ENCODE results near the gene PHKG2.

The PHKG2 gene

DNA sequence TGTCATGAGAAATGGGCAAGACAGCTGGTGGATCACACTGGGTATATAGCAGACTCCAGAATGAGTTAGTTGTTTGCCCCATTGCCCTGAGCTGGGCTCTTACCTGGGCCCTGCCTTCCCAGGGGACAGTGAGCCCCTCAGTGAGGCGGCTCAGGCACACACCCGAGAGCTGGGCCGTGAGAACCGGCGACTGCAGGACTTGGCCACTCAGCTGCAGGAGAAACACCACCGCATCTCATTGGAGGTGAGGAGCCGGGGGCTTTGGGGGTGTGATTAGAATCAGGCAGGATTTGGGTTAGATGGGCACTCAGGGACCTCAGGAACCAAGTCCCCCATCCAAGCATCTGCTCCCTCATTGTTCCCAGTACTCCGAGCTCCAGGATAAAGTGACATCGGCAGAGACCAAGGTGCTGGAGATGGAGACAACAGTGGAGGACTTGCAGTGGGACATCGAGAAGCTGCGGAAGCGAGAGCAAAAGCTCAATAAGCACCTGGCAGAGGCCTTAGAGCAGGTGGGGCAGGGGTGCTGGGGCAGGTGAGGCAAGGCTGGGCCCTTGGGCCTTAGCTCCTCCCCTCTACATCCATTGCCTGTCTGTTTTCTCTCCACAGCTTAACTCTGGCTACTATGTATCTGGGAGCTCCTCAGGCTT lies 16.7 kb downstream of the PHKG2 start:
- DNase-seq (ENCODE audit: low spot score), result no peak
- TF ChIP-seq, protein P1, sequence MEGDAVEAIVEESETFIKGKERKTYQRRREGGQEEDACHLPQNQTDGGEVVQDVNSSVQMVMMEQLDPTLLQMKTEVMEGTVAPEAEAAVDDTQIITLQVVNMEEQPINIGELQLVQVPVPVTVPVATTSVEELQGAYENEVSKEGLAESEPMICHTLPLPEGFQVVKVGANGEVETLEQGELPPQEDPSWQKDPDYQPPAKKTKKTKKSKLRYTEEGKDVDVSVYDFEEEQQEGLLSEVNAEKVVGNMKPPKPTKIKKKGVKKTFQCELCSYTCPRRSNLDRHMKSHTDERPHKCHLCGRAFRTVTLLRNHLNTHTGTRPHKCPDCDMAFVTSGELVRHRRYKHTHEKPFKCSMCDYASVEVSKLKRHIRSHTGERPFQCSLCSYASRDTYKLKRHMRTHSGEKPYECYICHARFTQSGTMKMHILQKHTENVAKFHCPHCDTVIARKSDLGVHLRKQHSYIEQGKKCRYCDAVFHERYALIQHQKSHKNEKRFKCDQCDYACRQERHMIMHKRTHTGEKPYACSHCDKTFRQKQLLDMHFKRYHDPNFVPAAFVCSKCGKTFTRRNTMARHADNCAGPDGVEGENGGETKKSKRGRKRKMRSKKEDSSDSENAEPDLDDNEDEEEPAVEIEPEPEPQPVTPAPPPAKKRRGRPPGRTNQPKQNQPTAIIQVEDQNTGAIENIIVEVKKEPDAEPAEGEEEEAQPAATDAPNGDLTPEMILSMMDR (IDR thresholded peaks at IDR 0.05; ENCODE audit: extremely low read depth, insufficient read depth, missing control alignments), result no peak
- in situ Hi-C loops (cut with MboI; ENCODE audit: low pct_unique_long_range_greater_than_20kb, low sequenced_read_pairs, unreplicated experiment), result no loop called here

DNA sequence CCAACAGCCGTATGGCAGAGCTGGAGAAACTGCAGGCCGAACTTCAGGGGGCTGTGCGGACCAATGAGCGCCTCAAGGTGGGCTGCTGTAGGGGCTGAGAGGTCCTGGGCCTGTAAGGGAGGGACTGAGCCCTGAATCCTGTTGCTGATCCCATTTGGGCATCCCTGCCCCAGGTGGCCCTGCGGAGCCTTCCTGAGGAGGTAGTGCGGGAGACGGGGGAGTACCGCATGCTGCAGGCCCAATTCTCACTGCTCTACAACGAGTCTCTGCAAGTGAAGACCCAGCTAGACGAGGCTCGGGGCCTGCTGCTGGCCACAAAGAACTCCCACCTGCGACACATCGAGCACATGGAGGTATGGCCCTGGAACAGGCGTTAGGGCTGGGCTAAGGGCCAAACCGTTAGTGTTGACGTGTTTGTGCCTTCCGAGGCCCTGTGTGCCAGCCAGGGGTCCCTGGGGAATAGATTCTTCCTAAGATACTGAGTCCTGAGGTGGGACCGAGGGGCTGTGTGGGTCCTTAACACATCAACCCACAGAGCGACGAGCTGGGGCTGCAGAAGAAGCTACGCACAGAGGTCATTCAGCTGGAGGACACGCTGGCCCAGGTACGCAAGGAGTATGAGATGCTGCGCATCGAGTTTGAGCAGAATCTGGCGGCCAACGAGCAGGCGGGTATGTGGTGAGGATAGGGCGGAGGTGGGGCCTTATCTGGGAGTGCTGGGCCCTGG lies 18.1 kb downstream of the PHKG2 start:
- in situ Hi-C loops (cut with MboI; ENCODE audit: low pct_unique_long_range_greater_than_20kb, low sequenced_read_pairs, unreplicated experiment), result no loop called here
- no peak for DNase-seq (ENCODE audit: low spot score)
- TF ChIP-seq, protein P1 (IDR thresholded peaks at IDR 0.05; ENCODE audit: extremely low read depth, insufficient read depth, missing control alignments), result no peak

DNA sequence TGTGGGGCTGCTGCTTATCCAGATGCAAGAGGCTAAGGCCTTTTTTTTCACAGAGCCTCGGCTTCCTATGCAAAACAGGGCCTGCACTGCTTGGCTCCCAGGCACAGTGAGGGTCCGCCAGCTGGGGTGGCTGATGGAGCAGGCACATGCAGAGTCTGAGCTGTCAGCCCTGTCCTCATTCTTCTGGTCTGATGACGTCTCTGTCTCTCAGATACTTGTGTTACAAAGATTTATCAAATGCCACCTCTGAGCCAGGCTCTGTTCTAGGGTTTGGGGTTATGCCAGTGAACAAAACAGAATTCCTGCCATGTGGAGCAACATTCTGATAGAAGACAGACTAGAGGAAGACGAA lies 18.7 kb downstream of the PHKG2 start:
- TF ChIP-seq, protein P1 (IDR thresholded peaks at IDR 0.05; ENCODE audit: extremely low read depth, insufficient read depth, missing control alignments), result no peak
- no peak for DNase-seq (ENCODE audit: low spot score)
- in situ Hi-C loops (cut with MboI; ENCODE audit: low pct_unique_long_range_greater_than_20kb, low sequenced_read_pairs, unreplicated experiment), result no loop called here

GRCh38 chr16:30767767-30768465 lies 19.7 kb downstream of the PHKG2 start:
- no peak for DNase-seq (ENCODE audit: low spot score)
- in situ Hi-C loops (cut with MboI; ENCODE audit: low pct_unique_long_range_greater_than_20kb, low sequenced_read_pairs, unreplicated experiment), result no loop called here
- TF ChIP-seq, protein P1 (IDR thresholded peaks at IDR 0.05; ENCODE audit: extremely low read depth, insufficient read depth, missing control alignments), result no peak

- TF ChIP-seq, protein P1 (IDR thresholded peaks at IDR 0.05; ENCODE audit: extremely low read depth, insufficient read depth, missing control alignments), result no peak
- no peak for DNase-seq (ENCODE audit: low spot score)
- in situ Hi-C loops (cut with MboI; ENCODE audit: low pct_unique_long_range_greater_than_20kb, low sequenced_read_pairs, unreplicated experiment), result no loop called here
Observed at GRCh38 chr16:30768583-30769181, 20.5 kb downstream of the PHKG2 start.

DNA sequence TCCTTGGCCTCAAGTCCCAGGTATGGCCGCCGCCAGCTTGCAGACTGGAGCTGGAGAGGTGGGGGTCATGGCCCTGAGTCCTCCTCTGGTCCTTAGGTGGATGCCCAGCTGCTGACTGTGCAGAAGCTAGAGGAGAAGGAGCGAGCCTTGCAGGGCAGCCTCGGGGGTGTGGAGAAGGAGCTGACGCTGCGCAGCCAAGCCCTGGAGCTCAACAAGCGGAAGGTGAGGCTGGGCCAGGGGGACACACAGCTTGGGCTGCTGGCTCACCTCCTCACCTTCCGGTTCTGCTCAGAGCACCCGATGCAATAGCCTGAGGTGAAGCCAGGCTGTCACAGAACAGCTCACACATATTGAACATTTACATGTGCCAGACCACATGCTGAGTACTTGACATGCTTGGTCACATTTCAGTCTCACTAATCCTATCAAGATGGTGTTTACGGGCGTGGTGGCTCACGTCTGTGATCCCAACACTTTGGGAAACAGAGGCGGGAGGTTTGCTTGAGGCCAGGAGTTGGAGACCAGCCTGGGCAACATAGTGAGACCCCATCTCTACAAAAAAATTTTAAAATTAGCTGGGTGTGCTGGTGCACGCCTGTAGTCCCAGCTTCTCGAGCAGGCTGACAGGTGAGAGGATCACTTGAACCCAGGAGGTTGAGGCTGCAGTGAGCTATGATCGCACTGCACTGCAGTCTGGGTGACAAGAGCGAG lies 21.3 kb downstream of the PHKG2 start:
- TF ChIP-seq, protein P1 (IDR thresholded peaks at IDR 0.05; ENCODE audit: extremely low read depth, insufficient read depth, missing control alignments), result no peak
- in situ Hi-C loops (cut with MboI; ENCODE audit: low pct_unique_long_range_greater_than_20kb, low sequenced_read_pairs, unreplicated experiment), result no loop called here

More for the DNA sequence above, 21.3 kb downstream of the PHKG2 start:
- DNase-seq (ENCODE audit: low spot score), result no peak

Measured in GM13977 (cell line).